PC-3 (cell line): ENCODE data around the gene SIL1. TPM values are rescaled to one million over a fixed set of nuclear protein-coding genes. Genes with fewer than 3 reads are reported as not detected.

Source experiments
- ATAC-seq: fragments of 200-7000 bp; cut with Tn5 transposase; 2 replicates; pipeline ENCODE4 v1.9.1; 2020; ENCODE audit warnings: mild to moderate bottlenecking, moderate library complexity
- BruUV-seq: library from RNA; stranded (reverse); fragments of 400-500 nt; replicated peaks from 2 replicates; lab custom pipeline; 2021; lab: Mats Ljungman, UMichigan
- CTCF ChIA-PET: fragments of 300-600 bp; sonication (Branson Sonifier 250); formaldehyde crosslinking; loops from one replicate; lab custom pipeline; 2022; ENCODE audit warnings: antibody characterized with exemption; lab: Charles Lee
- POLR2A ChIA-PET: fragments of 300-600 bp; sonication (Branson Sonifier 250); formaldehyde crosslinking; loops from one replicate; lab custom pipeline; 2022; ENCODE audit warnings: antibody characterized with exemption; ENCODE audit not compliant: unreplicated experiment; lab: Charles Lee
- DNase-seq: peaks from one replicate; pipeline ENCODE4 v3.0.0-alpha.2; 2015
- H2AFZ ChIP-seq: fragments of 300-600 bp; sonication (generic); 2 replicates; pipeline ENCODE4 v1.6.0; 2016; ENCODE audit warnings: antibody characterized with exemption, low read length
- H3F3A ChIP-seq: fragments of 300-600 bp; sonication (generic); one replicate; pipeline ENCODE4 v1.6.0; 2017; ENCODE audit warnings: antibody characterized with exemption, low read length, control low read depth, mild to moderate bottlenecking; ENCODE audit not compliant: unreplicated experiment
- H3K27ac ChIP-seq: fragments of 300-600 bp; sonication (generic); 2 replicates; pipeline ENCODE4 v1.5.1; 2016; ENCODE audit warnings: mild to moderate bottlenecking, low read length
- H3K27me3 ChIP-seq: fragments of 300-600 bp; sonication (generic); 2 replicates; pipeline ENCODE4 v1.6.1; 2016; ENCODE audit warnings: low read length, mixed read lengths
- H3K36me3 ChIP-seq: fragments of 300-600 bp; sonication (generic); 2 replicates; pipeline ENCODE4 v1.6.1; 2016; ENCODE audit warnings: low read depth, mixed run types, low read length, mixed read lengths
- H3K4me1 ChIP-seq: fragments of 300-600 bp; sonication (generic); 2 replicates; pipeline ENCODE4 v1.5.1; 2016; ENCODE audit warnings: low read length; ENCODE audit not compliant: insufficient read depth
- H3K4me2 ChIP-seq: fragments of 300-600 bp; sonication (generic); 2 replicates; pipeline ENCODE4 v1.6.0; 2016; ENCODE audit warnings: low read length
- H3K4me3 ChIP-seq: fragments of 300-600 bp; sonication (generic); 2 replicates; pipeline ENCODE4 v1.5.1; 2016; ENCODE audit warnings: mild to moderate bottlenecking, low read length, mixed read lengths
- H3K79me2 ChIP-seq: fragments of 300-600 bp; sonication (generic); 2 replicates; pipeline ENCODE4 v1.6.1; 2017; ENCODE audit warnings: low read length, mixed read lengths
- H3K9ac ChIP-seq: fragments of 300-600 bp; sonication (generic); 2 replicates; pipeline ENCODE4 v1.6.0; 2016; ENCODE audit warnings: mild to moderate bottlenecking, low read length
- H3K9me2 ChIP-seq: fragments of 300-600 bp; sonication (generic); replicated peaks from 2 replicates; pipeline ENCODE4 v1.6.1; 2016; ENCODE audit warnings: mixed run types, low read length, mixed read lengths
- H3K9me3 ChIP-seq: fragments of 300-600 bp; sonication (generic); 2 replicates; pipeline ENCODE4 v1.6.1; 2016; ENCODE audit warnings: low read length, mixed read lengths
- H4K20me1 ChIP-seq: fragments of 300-600 bp; sonication (generic); 2 replicates; pipeline ENCODE4 v1.6.1; 2016; ENCODE audit warnings: low read length, mixed read lengths
- CTCF ChIP-seq: fragments of 300-600 bp; sonication (generic); conservative IDR thresholded peaks from 2 replicates; pipeline ENCODE4 v1.5.1; 2017; ENCODE audit warnings: antibody characterized with exemption, low read depth, mild to moderate bottlenecking, low read length
- EZH2 ChIP-seq: fragments of 300-600 bp; sonication (generic); IDR thresholded peaks from one replicate; pipeline ENCODE4 v1.6.1; 2017; ENCODE audit warnings: antibody characterized with exemption, mild to moderate bottlenecking, low read length; ENCODE audit not compliant: unreplicated experiment
- EZH2phosphoT487 ChIP-seq: fragments of 300-600 bp; sonication (generic); IDR thresholded peaks from 2 replicates; pipeline ENCODE4 v1.6.1; 2018; ENCODE audit warnings: mild to moderate bottlenecking, antibody characterized with exemption, low read length, borderline replicate concordance
- intact Hi-C: fragments of 100-400 bp; cut with micrococcal nuclease; formaldehyde crosslinking; loops from 2 replicates; pipeline ENCODE4 v1.9.0; 2023
- total RNA-seq: library from RNA; depleted of rRNA; stranded (reverse); fragments of >200 nt; gene quantifications from 2 replicates; pipeline ENCODE4 v1.2.3, GENCODE V29; 2014

SIL1 gene
- total RNA-seq, 1 experiment from 2014 or later, result 7.9 TPM

DNA sequence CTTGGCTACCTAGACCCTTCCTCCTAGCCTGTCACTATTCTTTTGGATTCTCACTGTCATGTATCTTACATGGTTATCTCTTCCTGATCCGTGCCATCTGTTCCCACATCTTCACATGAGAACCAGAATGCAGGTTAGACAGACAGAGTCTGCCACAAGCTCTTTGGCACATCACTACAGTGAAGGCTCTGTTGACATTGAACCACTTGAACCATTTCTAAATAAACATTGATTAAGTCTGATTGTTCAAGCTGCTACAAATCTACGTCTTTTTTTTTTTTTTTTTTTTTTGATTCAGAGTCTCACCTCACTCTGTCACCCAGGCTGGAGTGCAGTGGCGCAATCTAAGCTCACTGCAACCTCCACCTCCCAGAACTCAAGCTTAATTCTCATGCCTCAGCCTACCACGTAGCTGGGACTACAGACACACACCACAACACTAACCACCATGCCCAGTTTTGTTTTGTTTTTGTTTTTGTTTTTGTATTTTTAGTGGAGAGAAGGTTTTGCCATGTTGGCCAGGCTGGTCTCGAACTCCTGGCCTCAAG, 237.9 kb downstream of the SIL1 start:
- ChIA-PET POLR2A (no interaction called here), CTCF (no interaction called here)
- no peak overlapping the region for H3K9ac ChIP-seq
- ATAC-seq, result no peak
- no peaks in the 10 kb centered on the region for H3F3A ChIP-seq
- H3K4me3 ChIP-seq, result no peak overlapping the region
- no peaks in the 10 kb centered on the region for H3K27me3 ChIP-seq
- BruUV-seq, result no TSS peak
- DNase-seq, result no peak
- no peak overlapping the region for H3K4me2 ChIP-seq
- no peaks in the 10 kb centered on the region for H3K79me2 ChIP-seq
- intact Hi-C loops, result no loop called here
- H3K9me2 ChIP-seq, result no peaks in the 10 kb centered on the region
- TF ChIP-seq EZH2phosphoT487 (no peak), CTCF (no peak), EZH2 (no peak)
- no peaks in the 10 kb centered on the region for H3K9me3 ChIP-seq
- no peak overlapping the region for H2AFZ ChIP-seq
- no peaks in the 10 kb centered on the region for H4K20me1 ChIP-seq
- H3K4me1 ChIP-seq, result no peaks in the 10 kb centered on the region
- H3K36me3 ChIP-seq, result no peaks in the 10 kb centered on the region
- H3K27ac ChIP-seq, result no peak overlapping the region

GRCh38 chr5:138956801-138957200, 241.4 kb downstream of the SIL1 start:
- Histone ChIP-seq H3K4me2 (no peak overlapping the region), H3K4me3 (no peak overlapping the region), H3K27ac (no peak overlapping the region), H2AFZ (no peak overlapping the region), H3K9me2 (no peaks in the 10 kb centered on the region), H3K36me3 (no peaks in the 10 kb centered on the region), H3K27me3 (no peaks in the 10 kb centered on the region), H3K4me1 (no peaks in the 10 kb centered on the region), H3K9ac (no peak overlapping the region), H3F3A (no peaks in the 10 kb centered on the region), H3K9me3 (no peaks in the 10 kb centered on the region), H3K79me2 (no peaks in the 10 kb centered on the region), H4K20me1 (no peaks in the 10 kb centered on the region)
- intact Hi-C loops, result no loop called here
- CTCF ChIA-PET, result no interaction called here
- POLR2A ChIA-PET, result no interaction called here
- BruUV-seq, result no TSS peak
- DNase-seq (no peak), ATAC-seq (no peak)
- TF ChIP-seq CTCF, result no peak
- TF ChIP-seq EZH2, result no peak
- no peak for TF ChIP-seq EZH2phosphoT487

- Histone ChIP-seq H3K27ac (no peak overlapping the region), H3K27me3 (no peaks in the 10 kb centered on the region), H2AFZ (no peak overlapping the region), H3K4me1 (no peaks in the 10 kb centered on the region), H3K9me3 (no peaks in the 10 kb centered on the region), H3K36me3 (no peaks in the 10 kb centered on the region), H4K20me1 (no peaks in the 10 kb centered on the region), H3K9me2 (no peaks in the 10 kb centered on the region), H3F3A (no peaks in the 10 kb centered on the region), H3K4me2 (no peak overlapping the region), H3K9ac (no peak overlapping the region), H3K4me3 (no peak overlapping the region), H3K79me2 (no peaks in the 10 kb centered on the region)
- POLR2A ChIA-PET, result no interaction called here
- no TSS peak for BruUV-seq
- no peak for TF ChIP-seq EZH2
- no peak for TF ChIP-seq EZH2phosphoT487
- TF ChIP-seq CTCF, result no peak
- ATAC-seq (no peak), DNase-seq (no peak)
- intact Hi-C loops, result no loop called here
- CTCF ChIA-PET, result no interaction called here
Observed at GRCh38 chr5:138955671-138956295, 242.4 kb downstream of the SIL1 start.
